Fibroblast of lung (primary cell): ENCODE data around the gene PRCP. TPM values are rescaled to one million over a fixed set of nuclear protein-coding genes. Genes with fewer than 3 reads are reported as not detected.

Experiments
- DNase-seq, 2 donors: peaks; one replicate each; pipeline versions ENCODE4 v3.0.0 to v3.0.0-alpha.2; 2010; ENCODE audit warnings: low read depth in 2 of 2
- H2AFZ ChIP-seq: 2 replicates; pipeline ENCODE4 v1.5.1; 2012; ENCODE audit warnings: low read length, control low read depth, inconsistent platforms
- H3K27ac ChIP-seq: 2 replicates; pipeline ENCODE4 v1.5.1; 2011; ENCODE audit warnings: low read length, control low read depth; ENCODE audit not compliant: insufficient read depth
- H3K27me3 ChIP-seq: 2 replicates; pipeline ENCODE4 v1.5.1; 2011; ENCODE audit warnings: mild to moderate bottlenecking, low read length; ENCODE audit not compliant: control insufficient read depth, insufficient read depth
- H3K36me3 ChIP-seq: 2 replicates; pipeline ENCODE4 v1.5.1; 2011; ENCODE audit warnings: low read length; ENCODE audit not compliant: control insufficient read depth, insufficient read depth
- H3K4me1 ChIP-seq: 2 replicates; pipeline ENCODE4 v1.5.1; 2011; ENCODE audit warnings: low read length; ENCODE audit not compliant: control insufficient read depth, insufficient read depth; ENCODE audit errors: extremely low read depth
- H3K4me2 ChIP-seq: 2 replicates; pipeline ENCODE4 v1.5.1; 2011; ENCODE audit warnings: low read length, control low read depth; ENCODE audit not compliant: insufficient read depth; ENCODE audit errors: extremely low read depth
- H3K4me3 ChIP-seq, 4 experiments: fragments of 200-600 bp in 1 of 4; sonication (generic) in 1 of 4; replicated peaks in 1 of 4; 2 replicates each; pipeline ENCODE4 v1.5.1; 2011 to 2016; ENCODE audit warnings: low read length in 4 of 4, low read depth in 3 of 4, mild to moderate bottlenecking in 3 of 4, control low read depth in 2 of 4, inconsistent platforms in 1 of 4, mixed read lengths in 1 of 4; ENCODE audit not compliant: insufficient read depth in 1 of 4; ENCODE audit errors: control extremely low read depth in 1 of 4
- H3K79me2 ChIP-seq: 2 replicates; pipeline ENCODE4 v1.5.1; 2012; ENCODE audit warnings: mild to moderate bottlenecking, low read length, inconsistent platforms; ENCODE audit not compliant: control insufficient read depth, insufficient read depth
- H3K9ac ChIP-seq: 2 replicates; pipeline ENCODE4 v1.5.1; 2011; ENCODE audit warnings: mild to moderate bottlenecking, low read length, control low read depth; ENCODE audit not compliant: insufficient read depth
- H3K9me3 ChIP-seq: 2 replicates; pipeline ENCODE4 v1.5.1; 2012; ENCODE audit warnings: low read depth, low read length; ENCODE audit not compliant: control insufficient read depth, insufficient read depth
- H4K20me1 ChIP-seq: 2 replicates; pipeline ENCODE4 v1.5.1; 2011; ENCODE audit warnings: low read length; ENCODE audit not compliant: control insufficient read depth, insufficient read depth; ENCODE audit errors: extremely low read depth
- CTCF ChIP-seq, 2 donors: IDR thresholded peaks in 1 of 2; conservative IDR thresholded peaks in 1 of 2; 1 replicate in 1 of 2; 2 replicates in 1 of 2; pipeline ENCODE4 v1.5.1; 2011 to 2012; ENCODE audit warnings: low read length in 2 of 2, control low read depth in 1 of 2, inconsistent platforms in 1 of 2, low read depth in 1 of 2, mild to moderate bottlenecking in 1 of 2
- EZH2 ChIP-seq: IDR thresholded peaks from 2 replicates; pipeline ENCODE4 v1.5.1; 2012; ENCODE audit warnings: low read length, control low read depth, mild to moderate bottlenecking; ENCODE audit errors: missing control alignments
- polyA plus RNA-seq, 2 donors: library from polyadenylated mRNA; depleted of rRNA in 1 of 2; stranded (reverse) in 1 of 2; unstranded in 1 of 2; fragments of >200 nt; gene quantifications; 2 replicates each; pipeline ENCODE4 v1.2.1, GENCODE V29; 2011 to 2012; ENCODE audit warnings: missing spikeins in 1 of 2
- total RNA-seq: library from RNA; depleted of rRNA; stranded (reverse); fragments of >200 nt; gene quantifications from 2 replicates; pipeline ENCODE4 v1.2.1, GENCODE V29; 2014

The PRCP gene
- total and polyA plus RNA-seq, 2 donors (not counting 1 experiment from before 2014, with no cell fraction given) = 107 to 167 TPM

DNA sequence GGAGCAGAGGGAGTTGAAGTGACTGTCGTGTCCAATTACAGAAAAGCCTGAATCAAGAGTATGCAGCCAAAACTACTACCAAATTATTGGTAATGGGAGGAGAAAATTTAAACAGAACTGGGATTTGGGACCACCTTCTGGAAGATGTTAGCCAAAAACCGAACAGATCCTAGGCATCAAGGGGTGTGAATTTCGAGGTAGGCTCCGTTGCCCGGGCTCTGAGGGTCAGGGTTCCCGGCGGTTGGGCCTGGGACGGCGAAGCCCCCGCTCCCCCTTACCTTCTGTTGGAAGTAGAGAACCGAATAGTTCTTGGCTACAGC, 313 bp downstream of the PRCP start:
- peak in 1 of 2 donors; percentile 6 for DNase-seq

DNA sequence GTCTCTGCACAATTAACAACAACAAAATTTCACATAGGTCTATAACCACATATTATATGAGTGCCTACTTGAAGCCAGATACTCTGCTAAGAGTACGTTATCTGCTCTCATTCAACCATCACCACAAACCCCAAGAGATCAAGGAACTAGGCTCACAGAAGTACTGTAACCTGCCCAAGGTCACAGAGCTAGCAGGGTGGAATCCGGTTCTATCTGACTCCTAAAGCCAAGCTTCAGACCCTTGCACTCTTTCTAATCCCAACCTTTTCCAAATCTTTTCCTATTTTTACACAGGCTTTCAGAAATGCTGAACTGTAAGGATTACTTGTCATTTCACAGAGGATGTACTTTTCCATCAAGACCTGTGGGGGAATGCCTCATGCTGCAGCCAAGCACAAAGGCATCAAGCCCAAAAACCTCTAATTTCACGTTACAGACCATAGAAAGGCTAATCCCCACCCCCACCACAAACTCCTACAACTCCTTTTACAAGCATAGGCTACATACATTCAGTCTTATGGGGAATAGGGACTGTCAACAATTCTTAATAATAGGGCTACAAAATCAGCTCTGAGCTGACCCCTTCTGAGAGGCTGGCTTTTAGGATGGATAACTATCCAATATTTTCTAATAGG, 927 bp downstream of the PRCP start:
- Histone ChIP-seq H3K4me1 (peaks cover 3% of the 10 kb centered on the region), H3K27ac (peak overlapping the region; percentile 75), H3K79me2 (peaks cover 5% of the 10 kb centered on the region), H3K4me3 (peak overlapping the region; percentile 57 to 84 (median 66)), H3K9ac (no peak overlapping the region), H4K20me1 (no peaks in the 10 kb centered on the region), H3K27me3 (no peaks in the 10 kb centered on the region), H3K4me2 (peak overlapping the region; percentile 76), H2AFZ (no peak overlapping the region), H3K9me3 (no peaks in the 10 kb centered on the region), H3K36me3 (no peaks in the 10 kb centered on the region)
- no peak for DNase-seq
- no peak for TF ChIP-seq CTCF (conservative IDR thresholded peaks at IDR 0.05 in 1 of 2, IDR thresholded peaks at IDR 0.05 in 1 of 2; ENCODE audit: low read depth in 1 of 2, low read length in 2 of 2)
- TF ChIP-seq EZH2 = no peak

More for the DNA sequence above, 313 bp downstream of the PRCP start:
- H3K4me3 ChIP-seq = peak overlapping the region; percentile 57 to 84 (median 66)
- peak overlapping the region; percentile 40 for H2AFZ ChIP-seq
- no peak for TF ChIP-seq CTCF (conservative IDR thresholded peaks at IDR 0.05 in 1 of 2, IDR thresholded peaks at IDR 0.05 in 1 of 2; ENCODE audit: low read depth in 1 of 2, low read length in 2 of 2)
- no peak for TF ChIP-seq EZH2
- H4K20me1 ChIP-seq = no peaks in the 10 kb centered on the region
- peak overlapping the region; percentile 75 for H3K27ac ChIP-seq
- peak overlapping the region; percentile 76 for H3K4me2 ChIP-seq
- no peaks in the 10 kb centered on the region for H3K9me3 ChIP-seq
- H3K79me2 ChIP-seq = peaks cover 5% of the 10 kb centered on the region
- no peaks in the 10 kb centered on the region for H3K27me3 ChIP-seq
- peak overlapping the region; percentile 63 for H3K9ac ChIP-seq
- H3K36me3 ChIP-seq = no peaks in the 10 kb centered on the region
- peaks cover 3% of the 10 kb centered on the region for H3K4me1 ChIP-seq

DNA sequence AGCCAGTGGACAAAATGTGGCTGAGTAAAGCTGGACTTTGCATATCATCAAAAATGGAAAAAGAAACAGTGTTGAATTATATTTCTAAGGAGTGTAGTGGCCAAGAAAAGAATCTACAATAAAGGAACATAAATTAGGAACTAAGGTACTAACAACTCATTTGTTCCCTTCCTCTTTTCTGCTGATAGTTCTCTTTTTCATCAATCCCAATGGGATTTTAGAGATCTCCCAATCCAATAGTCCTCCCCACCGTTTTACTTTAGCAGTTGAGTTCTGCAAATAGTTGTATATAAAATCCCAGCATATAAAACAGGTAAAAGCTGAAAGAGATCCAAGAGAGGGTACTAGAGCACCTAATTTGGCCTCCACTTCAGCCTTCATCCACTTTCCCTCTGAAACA, 2.0 kb downstream of the PRCP start:
- Histone ChIP-seq H3K4me3 (peak overlapping the region in 1 of 4 experiments; percentile 10), H3K4me1 (peaks cover 3% of the 10 kb centered on the region), H3K4me2 (peak overlapping the region; percentile 14), H3K27me3 (no peaks in the 10 kb centered on the region), H2AFZ (no peak overlapping the region), H4K20me1 (no peaks in the 10 kb centered on the region), H3K79me2 (peaks cover 5% of the 10 kb centered on the region), H3K9me3 (no peaks in the 10 kb centered on the region), H3K27ac (no peak overlapping the region), H3K9ac (no peak overlapping the region), H3K36me3 (no peaks in the 10 kb centered on the region)
- no peak for TF ChIP-seq CTCF (conservative IDR thresholded peaks at IDR 0.05 in 1 of 2, IDR thresholded peaks at IDR 0.05 in 1 of 2; ENCODE audit: low read depth in 1 of 2, low read length in 2 of 2)
- no peak for TF ChIP-seq EZH2
- DNase-seq = no peak
